Peyer's patch (tissue), 4 donors: Measurements from ENCODE around the gene SHISA5. TPM values are rescaled to one million over a fixed set of nuclear protein-coding genes. Genes with fewer than 3 reads are reported as not detected.

Experiments used
- DNase-seq, 3 donors: peaks; one replicate each; pipeline ENCODE4 v3.0.0-alpha.2; 2017 to 2019
- H3K27ac ChIP-seq, 4 donors: fragments of 200-600 bp; sonication (generic); one replicate each; pipeline ENCODE4 v1.5.1; 2016 to 2019
- H3K27me3 ChIP-seq, 2 donors: fragments of 200-600 bp; sonication (generic); one replicate each; pipeline ENCODE4 v1.5.1; 2019
- H3K36me3 ChIP-seq, 3 donors: fragments of 200-600 bp; sonication (generic); one replicate each; pipeline ENCODE4 v1.5.1; 2016 to 2019
- H3K4me1 ChIP-seq, 4 donors: fragments of 200-600 bp; sonication (generic); one replicate each; pipeline ENCODE4 v1.5.1; 2016 to 2019
- H3K4me3 ChIP-seq, 4 donors: fragments of 200-600 bp; sonication (generic); 1 replicate in 3 of 4; 2 replicates in 1 of 4; pipeline ENCODE4 v1.5.1; 2016 to 2019; ENCODE audit warnings: mild to moderate bottlenecking in 1 of 4
- H3K9me3 ChIP-seq, 4 donors: fragments of 200-600 bp; sonication (generic); one replicate each; pipeline ENCODE4 v1.5.1; 2016 to 2019; ENCODE audit warnings: mild to moderate bottlenecking in 1 of 4
- POLR2A ChIP-seq, 2 donors: fragments of 450-650 bp; IDR thresholded peaks; one replicate each; pipeline ENCODE4 v1.5.1; 2017; ENCODE audit warnings: antibody characterized with exemption in 2 of 2, mild to moderate bottlenecking in 2 of 2, moderate library complexity in 2 of 2
- total RNA-seq, 4 donors: library from RNA; depleted of rRNA; stranded (reverse); fragments of >200 nt; gene quantifications; one replicate each; pipeline ENCODE4 v1.1.0, GENCODE V29; 2016
- TF ChIP-seq, protein P1 (sequence below), 6 experiments: fragments of 450-650 bp in 4 of 6; fragments of 200-600 bp in 2 of 6; sonication (generic) in 1 of 6; IDR thresholded peaks; one replicate each; pipeline ENCODE4 v1.5.1; 2017 to 2019; ENCODE audit warnings: antibody characterized with exemption in 6 of 6, mild to moderate bottlenecking in 3 of 6, moderate library complexity in 1 of 6

SHISA5 gene
- total RNA-seq, 4 donors from 2014 or later: 60.2 to 149 (median 110) TPM

DNA sequence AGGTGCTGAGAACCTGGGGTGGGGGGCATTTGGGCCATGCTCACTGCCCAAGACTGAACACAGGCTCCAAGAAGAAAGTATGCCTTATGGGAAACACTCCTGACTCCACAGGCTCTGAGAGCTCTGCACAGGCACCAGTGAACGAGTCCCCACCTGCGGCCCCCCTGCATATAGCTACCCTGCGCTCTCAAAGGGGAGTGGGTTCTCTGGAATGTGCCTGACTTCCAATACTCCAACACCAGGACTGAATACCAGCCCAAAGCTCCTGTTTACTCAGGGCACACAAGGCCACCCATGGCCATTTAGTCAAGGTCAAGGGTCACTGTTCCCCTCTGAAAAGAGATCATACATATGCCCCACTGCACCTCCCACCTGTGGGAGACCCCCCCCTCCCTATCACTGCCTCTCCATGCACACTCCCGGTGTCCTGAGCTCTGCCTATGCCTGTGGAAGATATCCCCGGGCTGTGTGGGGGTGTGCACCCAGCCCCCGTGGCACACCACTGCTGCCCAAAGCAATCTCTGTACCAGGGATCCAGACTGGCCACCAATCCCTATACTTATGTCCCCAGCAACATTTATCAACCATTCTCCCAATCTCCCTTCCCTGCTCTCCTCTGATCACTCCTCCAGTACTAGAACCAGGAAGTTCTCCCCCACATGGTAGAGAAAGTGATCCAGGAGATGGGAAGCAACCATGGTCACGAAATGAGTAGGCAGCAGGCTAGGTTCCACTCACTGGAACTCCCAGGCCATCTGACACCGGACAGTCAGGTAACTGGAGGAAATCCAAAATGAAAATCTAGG is 72.5 kb downstream of the SHISA5 start:
- H3K4me1 ChIP-seq: peaks cover 3 to 61% (median 10%) of the 10 kb centered on the region in 4 donors

DNA sequence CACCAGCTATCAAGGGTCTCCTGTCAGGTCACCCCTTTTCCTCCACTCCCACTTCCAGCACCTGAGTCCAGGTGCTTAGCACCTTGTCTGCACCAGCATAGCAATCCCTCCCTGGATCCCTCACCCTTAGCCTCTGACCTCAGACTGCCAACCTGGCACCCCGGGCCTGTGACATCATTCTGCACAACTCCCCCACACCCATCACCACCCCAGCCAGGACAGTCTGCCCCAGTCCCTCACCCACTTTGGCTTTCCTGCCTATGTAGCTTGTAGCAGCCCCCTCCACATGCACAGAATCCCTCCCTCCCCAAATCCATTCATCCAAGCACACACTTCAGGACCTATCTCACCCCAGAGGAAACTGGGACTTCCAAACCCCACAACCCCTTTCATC is 73.3 kb downstream of the SHISA5 start:
- peaks cover 0 to 5% (median 0%) of the 10 kb centered on the region in 3 donors for H3K36me3 ChIP-seq
- peaks cover 3 to 63% (median 10%) of the 10 kb centered on the region in 4 donors for H3K4me1 ChIP-seq
- peak overlapping the region; percentile 73 to 98 (median 88) for H3K27ac ChIP-seq
- H3K4me3 ChIP-seq: no peak overlapping the region
- no peaks in the 10 kb centered on the region for H3K27me3 ChIP-seq
- DNase-seq: peak in 1 of 3 donors; percentile 46
- no peaks in the 10 kb centered on the region for H3K9me3 ChIP-seq
- TF ChIP-seq, protein P1, sequence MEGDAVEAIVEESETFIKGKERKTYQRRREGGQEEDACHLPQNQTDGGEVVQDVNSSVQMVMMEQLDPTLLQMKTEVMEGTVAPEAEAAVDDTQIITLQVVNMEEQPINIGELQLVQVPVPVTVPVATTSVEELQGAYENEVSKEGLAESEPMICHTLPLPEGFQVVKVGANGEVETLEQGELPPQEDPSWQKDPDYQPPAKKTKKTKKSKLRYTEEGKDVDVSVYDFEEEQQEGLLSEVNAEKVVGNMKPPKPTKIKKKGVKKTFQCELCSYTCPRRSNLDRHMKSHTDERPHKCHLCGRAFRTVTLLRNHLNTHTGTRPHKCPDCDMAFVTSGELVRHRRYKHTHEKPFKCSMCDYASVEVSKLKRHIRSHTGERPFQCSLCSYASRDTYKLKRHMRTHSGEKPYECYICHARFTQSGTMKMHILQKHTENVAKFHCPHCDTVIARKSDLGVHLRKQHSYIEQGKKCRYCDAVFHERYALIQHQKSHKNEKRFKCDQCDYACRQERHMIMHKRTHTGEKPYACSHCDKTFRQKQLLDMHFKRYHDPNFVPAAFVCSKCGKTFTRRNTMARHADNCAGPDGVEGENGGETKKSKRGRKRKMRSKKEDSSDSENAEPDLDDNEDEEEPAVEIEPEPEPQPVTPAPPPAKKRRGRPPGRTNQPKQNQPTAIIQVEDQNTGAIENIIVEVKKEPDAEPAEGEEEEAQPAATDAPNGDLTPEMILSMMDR (IDR thresholded peaks at IDR 0.05): no peak
- TF ChIP-seq POLR2A (IDR thresholded peaks at IDR 0.05): no peak

More for the DNA sequence above, 72.5 kb downstream of the SHISA5 start:
- Histone ChIP-seq H3K36me3 (peaks cover 0 to 5% (median 0%) of the 10 kb centered on the region in 3 donors), H3K9me3 (no peaks in the 10 kb centered on the region), H3K27me3 (no peaks in the 10 kb centered on the region), H3K4me3 (no peak overlapping the region), H3K27ac (peak overlapping the region in 2 of 4 donors; percentile 80 to 98)
- no peak for TF ChIP-seq POLR2A (IDR thresholded peaks at IDR 0.05)
- TF ChIP-seq, protein P1 (IDR thresholded peaks at IDR 0.05): no peak
- DNase-seq: peak in 1 of 3 donors; percentile 43

DNA sequence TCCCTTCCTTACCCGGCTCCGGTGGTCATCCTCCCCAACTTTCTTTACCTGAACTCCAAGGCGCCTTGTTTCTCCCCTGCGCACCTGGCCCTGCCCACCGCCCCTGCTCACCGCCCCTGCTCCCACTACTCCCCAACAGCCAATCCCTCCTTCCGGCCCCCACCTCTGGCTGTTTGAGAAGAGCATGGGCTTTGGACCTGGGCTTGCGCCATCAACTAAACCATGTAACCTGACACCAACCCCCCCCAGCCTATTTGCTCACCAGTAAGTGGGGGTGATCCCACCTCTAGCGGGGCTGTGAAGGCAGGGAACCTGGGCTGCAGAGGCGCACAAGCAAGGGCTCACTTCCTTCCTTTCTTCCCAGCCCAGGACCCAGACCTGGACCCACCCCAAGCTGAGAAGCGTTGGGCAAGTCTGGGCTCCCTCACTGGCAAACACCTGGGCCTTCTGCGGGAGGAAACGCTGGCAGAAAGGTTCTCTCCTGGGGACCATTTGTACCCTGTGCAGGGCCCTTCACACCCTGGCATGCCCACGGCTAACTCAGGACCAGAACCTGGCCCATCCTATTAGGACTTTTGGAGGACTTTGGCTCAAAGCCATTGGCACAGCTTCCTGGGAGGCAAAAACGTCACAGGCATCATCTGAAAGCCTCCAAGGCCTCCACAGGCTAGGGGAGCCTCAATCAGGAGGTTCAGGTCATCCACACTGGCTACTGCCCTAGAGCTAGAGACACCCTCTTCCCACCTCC is 73.8 kb downstream of the SHISA5 start, which contains the start of gene PLXNB1:
Gene PLXNB1, minus strand, starts transcription at position 127 of the 748 bp plus-strand sequence. CDS start 5,475 bp downstream, outside the sequence.
- Histone ChIP-seq H3K9me3 (no peaks in the 10 kb centered on the region), H3K4me3 (peak within 1 kb of the TSS; percentile 78 to 99 (median 86)), H3K27ac (peak within 1 kb of the TSS; percentile 73 to 98 (median 88)), H3K4me1 (peaks cover 3 to 66% (median 10%) of the 10 kb centered on the region in 4 donors), H3K36me3 (peaks cover 0 to 5% (median 0%) of the 10 kb centered on the region in 3 donors), H3K27me3 (no peaks in the 10 kb centered on the region)
- peak; percentile 49 to 88 (median 79) for DNase-seq
- TF ChIP-seq POLR2A (IDR thresholded peaks at IDR 0.05): peak in 1 of 2 donors; percentile 61
- TF ChIP-seq, protein P1 (IDR thresholded peaks at IDR 0.05): no peak

DNA sequence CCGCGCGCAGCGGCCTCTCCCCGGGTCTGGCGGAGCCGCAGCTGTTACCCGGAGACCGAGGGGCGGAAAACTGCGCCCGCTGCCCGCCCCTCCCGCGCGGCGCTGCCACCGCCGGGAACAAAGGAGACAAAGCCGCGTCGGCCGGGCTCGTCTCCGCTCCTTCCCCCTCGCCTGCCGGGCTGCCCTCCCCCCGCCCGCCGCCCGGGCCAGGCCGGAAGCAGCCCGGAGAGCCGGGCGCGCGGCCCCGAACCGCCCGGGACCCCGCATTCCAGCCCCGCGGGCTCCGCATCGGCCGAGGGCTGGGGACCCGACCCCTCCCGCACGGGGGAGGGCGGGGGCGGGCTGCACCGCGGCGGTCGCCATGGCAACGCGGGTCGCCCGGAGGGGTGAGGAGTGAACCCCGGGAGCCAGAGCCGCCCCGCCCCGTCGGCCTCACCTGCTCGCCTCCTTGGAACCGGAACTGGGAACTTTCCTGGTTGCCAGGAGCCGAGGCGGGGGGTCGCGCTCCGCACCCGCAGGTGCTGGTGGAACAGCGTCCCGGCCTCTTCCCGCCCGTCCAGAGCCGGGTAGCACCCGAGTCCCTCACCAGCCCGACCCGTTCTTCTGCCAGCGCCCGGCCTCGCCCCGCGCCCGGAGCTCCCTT is 74.5 kb downstream of the SHISA5 start:
- TF ChIP-seq, protein P1 (IDR thresholded peaks at IDR 0.05): no peak
- no peak for TF ChIP-seq POLR2A (IDR thresholded peaks at IDR 0.05)
- peak; percentile 41 to 88 (median 81) for DNase-seq
- peaks cover 0 to 5% (median 0%) of the 10 kb centered on the region in 3 donors for H3K36me3 ChIP-seq
- no peaks in the 10 kb centered on the region for H3K9me3 ChIP-seq
- peak overlapping the region; percentile 73 to 98 (median 88) for H3K27ac ChIP-seq
- peak overlapping the region; percentile 78 to 99 (median 86) for H3K4me3 ChIP-seq
- H3K27me3 ChIP-seq: no peaks in the 10 kb centered on the region
- peaks cover 3 to 59% (median 10%) of the 10 kb centered on the region in 4 donors for H3K4me1 ChIP-seq
